Measurements from ENCODE around the gene TMEM259. TPM values are rescaled to one million over a fixed set of nuclear protein-coding genes. Genes with fewer than 3 reads are reported as not detected.

The TMEM259 gene
- total and polyA plus RNA-seq, 2 of the 13 experiments (the other 11 are each of a cell fraction or from before 2014, with no cell fraction given) = 64.7 to 164 TPM

GRCh38 chr19:984165-984967 is 36.6 kb downstream of the TMEM259 start, which contains the start of gene WDR18 (continued):
- TF ChIP-seq ZBTB1 (CRISPR knock-in tag; IDR thresholded peaks at IDR 0.05; ENCODE audit: borderline replicate concordance) (no peak), HINFP (CRISPR knock-in tag; IDR thresholded peaks at IDR 0.05; ENCODE audit: low read depth) (peak; percentile 65; the same call in 1 of the 2 replicates), NAIF1 (CRISPR knock-in tag; IDR thresholded peaks at IDR 0.05; ENCODE audit: borderline replicate concordance) (no peak), ZNF891 (CRISPR knock-in tag; IDR thresholded peaks at IDR 0.05) (0 out of 2 replicates have a peak, but pooled peaks have one; percentile 67), SMARCC2 (IDR thresholded peaks at IDR 0.05) (no peak), ZBTB7A (CRISPR knock-in tag; IDR thresholded peaks at IDR 0.05) (peak; percentile 96), EP300 (IDR thresholded peaks at IDR 0.05; ENCODE audit: low read depth in 2 of 2, low read length in 2 of 2) (no peak), EP300 (CRISPR knock-in tag; IDR thresholded peaks at IDR 0.05; ENCODE audit: borderline replicate concordance) (peak; percentile 20; the same call in 1 of the 2 replicates), ADNP (CRISPR knock-in tag; IDR thresholded peaks at IDR 0.05) (no peak), ZIK1 (CRISPR knock-in tag; IDR thresholded peaks at IDR 0.05; ENCODE audit: borderline replicate concordance, low read depth) (peak; percentile 80; the same call in 1 of the 2 replicates), ZNF552 (CRISPR knock-in tag; IDR thresholded peaks at IDR 0.05; ENCODE audit: borderline replicate concordance) (no peak), TFE3 (CRISPR knock-in tag; IDR thresholded peaks at IDR 0.05) (peak; percentile 54), ZBTB20 (CRISPR knock-in tag; IDR thresholded peaks at IDR 0.05; ENCODE audit: borderline replicate concordance, low read depth) (peak; percentile 72; the same call in 1 of the 2 replicates), THYN1 (CRISPR knock-in tag; IDR thresholded peaks at IDR 0.05; ENCODE audit: borderline replicate concordance, low read depth) (no peak), ZNF773 (CRISPR knock-in tag; IDR thresholded peaks at IDR 0.05; ENCODE audit: borderline replicate concordance) (no peak), BCL6 (CRISPR knock-in tag; IDR thresholded peaks at IDR 0.05) (no peak), ZBTB2 (CRISPR knock-in tag; IDR thresholded peaks at IDR 0.05; ENCODE audit: low read depth) (peak; percentile 45; the same call in 1 of the 2 replicates), ZNF747 (CRISPR knock-in tag; IDR thresholded peaks at IDR 0.05; ENCODE audit: borderline replicate concordance) (peak; percentile 79; the same call in 1 of the 2 replicates), ZNF432 (CRISPR knock-in tag; IDR thresholded peaks at IDR 0.05; ENCODE audit: borderline replicate concordance) (no peak), ZBTB25 (CRISPR knock-in tag; IDR thresholded peaks at IDR 0.05) (peak; percentile 47; the same call in 1 of the 2 replicates), ZFP36 (IDR thresholded peaks at IDR 0.05; ENCODE audit: borderline replicate concordance, low read depth, low read length, partially characterized antibody) (no peak), ZEB1 (IDR thresholded peaks at IDR 0.05; ENCODE audit: insufficient replicate concordance, low read depth) (no peak)

Data from HepG2 (cell line).